ENCODE results near the gene SLC37A1. TPM values are rescaled to one million over a fixed set of nuclear protein-coding genes. Genes with fewer than 3 reads are reported as not detected.

Gene SLC37A1
- total and polyA plus RNA-seq, 2 of the 13 experiments (the other 11 are each of a cell fraction or from before 2014, with no cell fraction given), result 0.22 to 0.40 TPM

GRCh38 chr21:42590431-42591131 lies 76.9 kb downstream of the SLC37A1 start:
- no TSS peak for BruUV-seq (replicated peaks)
- Histone ChIP-seq H2AFZ (ENCODE audit: low read length) (no peak overlapping the region), H3K27ac (ENCODE audit: extremely low read length, insufficient read depth, low read length) (no peak overlapping the region), H3K9me3 (ENCODE audit: low read length) (no peaks in the 10 kb centered on the region), H3K4me2 (ENCODE audit: low read depth, low read length) (no peak overlapping the region), H3K79me2 (ENCODE audit: insufficient read depth, low read length) (no peaks in the 10 kb centered on the region), H3K9ac (ENCODE audit: insufficient read depth, low read depth, low read length) (no peak overlapping the region), H3K4me3 (replicated peaks in 1 of 3; ENCODE audit: insufficient read depth in 1 of 3, low read depth in 2 of 3, low read length in 3 of 3) (no peak overlapping the region), H3K4me1 (ENCODE audit: insufficient read depth, low read length) (peaks cover 15% of the 10 kb centered on the region), H3K36me3 (replicated peaks in 1 of 2; ENCODE audit: control insufficient read depth in 1 of 2, insufficient read depth in 2 of 2, low read length in 2 of 2) (no peaks in the 10 kb centered on the region), H3K27me3 (ENCODE audit: control insufficient read depth in 1 of 2, insufficient read depth in 2 of 2, low read length in 2 of 2) (peaks cover 0 to 30% of the 10 kb centered on the region in 2 experiments; a peak in 4 of 5 replicates), H4K20me1 (ENCODE audit: insufficient read depth, low read length) (no peaks in the 10 kb centered on the region)
- TF ChIP-seq TERF1 (CRISPR knock-in tag; IDR thresholded peaks at IDR 0.05), result no peak
- TF ChIP-seq TFDP2 (CRISPR knock-in tag; IDR thresholded peaks at IDR 0.05), result no peak
- no peak for TF ChIP-seq ZNF75D (CRISPR knock-in tag; IDR thresholded peaks at IDR 0.05; ENCODE audit: borderline replicate concordance)
- no peak for TF ChIP-seq HNF4A (CRISPR knock-in tag; IDR thresholded peaks at IDR 0.05)
- no peak for TF ChIP-seq ZNF3 (CRISPR knock-in tag; IDR thresholded peaks at IDR 0.05)
- no peak for TF ChIP-seq GZF1 (CRISPR knock-in tag; IDR thresholded peaks at IDR 0.05)
- TF ChIP-seq ZBTB8A (CRISPR knock-in tag; IDR thresholded peaks at IDR 0.05; ENCODE audit: borderline replicate concordance, low read depth), result no peak
- TF ChIP-seq ZNF451 (CRISPR knock-in tag; IDR thresholded peaks at IDR 0.05), result no peak
- no peak for TF ChIP-seq ZBTB49 (CRISPR knock-in tag; IDR thresholded peaks at IDR 0.05; ENCODE audit: borderline replicate concordance)
- no peak for TF ChIP-seq PRDM15 (CRISPR knock-in tag; IDR thresholded peaks at IDR 0.05)
- intact Hi-C loops (cut with micrococcal nuclease; ENCODE audit: unreplicated experiment), result loop anchor here (5.0 kb wide), 1 partner anchor 232 kb away; no protein-coding TSS in a partner anchor
- DNase-seq (ENCODE audit: low spot score) (no peak), FAIRE-seq (no peak), ATAC-seq (no peak)
- ChIA-PET POLR2A (no interaction called here), CTCF (ENCODE audit: low intra/inter-chr PET ratio, low total read pairs) (no interaction called here)
- 21% methylated on average over 5 of the region's 20 CpGs for WGBS (ENCODE audit: low lambda C conversion rate)
- in situ Hi-C loops (cut with HindIII; ENCODE audit: extremely low pct_ligation_motif_present, low pct_unique_long_range_greater_than_20kb), result no loop called here

Measured in HepG2 (cell line).